Measurements from ENCODE around the gene TMEM167A.
"Not testable (repeated sequence)": the region's sequence is repeated elsewhere in the genome, so short reads cannot be mapped to it uniquely, and the experiment has no call there.

Gene TMEM167A

DNA sequence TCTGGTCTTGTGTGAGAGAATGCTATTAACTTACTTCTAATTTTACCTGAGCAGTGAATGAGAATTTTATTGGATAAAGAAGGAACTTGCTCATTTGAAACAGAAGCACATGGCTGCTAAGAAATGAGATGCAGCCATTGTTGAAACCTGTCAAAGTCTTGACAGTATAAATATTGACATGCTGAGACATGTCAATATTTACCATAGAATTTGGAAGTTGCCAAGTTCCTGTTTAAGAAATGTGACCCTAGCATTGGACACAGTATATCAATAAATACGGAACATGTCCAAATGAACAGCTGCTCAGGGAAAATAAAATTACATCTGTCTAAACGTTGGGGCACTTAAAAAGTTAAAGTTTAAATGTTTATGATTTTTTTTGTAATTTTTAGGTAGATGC is 7.9 kb upstream of the TMEM167A start:
- no peak for DNase-seq

- DNase-seq: no peak
These were observed 7.1 kb upstream of the TMEM167A start for GRCh38 chr5:83084336-83084735.

DNA sequence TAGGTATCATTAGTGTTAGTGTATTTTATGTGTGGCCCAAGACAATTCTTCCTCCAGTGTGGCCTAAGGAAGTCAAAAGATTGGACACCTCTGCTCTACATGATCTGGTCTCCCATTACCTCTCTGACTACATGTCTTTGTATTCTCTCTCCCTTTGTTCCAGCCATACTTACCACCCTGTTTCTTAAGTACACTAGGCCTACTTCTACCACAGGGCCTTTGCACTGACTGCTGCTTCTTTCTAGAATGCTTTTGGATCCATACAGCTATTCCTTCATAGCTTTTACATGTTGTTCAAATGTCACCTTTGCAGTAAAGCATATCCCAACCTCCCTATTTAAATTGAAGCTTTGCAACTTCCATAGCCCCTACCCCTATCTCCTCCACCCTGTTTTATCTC is 5.6 kb upstream of the TMEM167A start:
- DNase-seq: no peak

GRCh38 chr5:83077662-83078261 is 568 bp upstream of the TMEM167A start:
- no peak for DNase-seq

- no peak for DNase-seq
These were observed 4.2 kb downstream of the TMEM167A start for GRCh38 chr5:83072966-83073365.

- no peak for DNase-seq
These were observed 5.7 kb downstream of the TMEM167A start for GRCh38 chr5:83071286-83072051.

DNA sequence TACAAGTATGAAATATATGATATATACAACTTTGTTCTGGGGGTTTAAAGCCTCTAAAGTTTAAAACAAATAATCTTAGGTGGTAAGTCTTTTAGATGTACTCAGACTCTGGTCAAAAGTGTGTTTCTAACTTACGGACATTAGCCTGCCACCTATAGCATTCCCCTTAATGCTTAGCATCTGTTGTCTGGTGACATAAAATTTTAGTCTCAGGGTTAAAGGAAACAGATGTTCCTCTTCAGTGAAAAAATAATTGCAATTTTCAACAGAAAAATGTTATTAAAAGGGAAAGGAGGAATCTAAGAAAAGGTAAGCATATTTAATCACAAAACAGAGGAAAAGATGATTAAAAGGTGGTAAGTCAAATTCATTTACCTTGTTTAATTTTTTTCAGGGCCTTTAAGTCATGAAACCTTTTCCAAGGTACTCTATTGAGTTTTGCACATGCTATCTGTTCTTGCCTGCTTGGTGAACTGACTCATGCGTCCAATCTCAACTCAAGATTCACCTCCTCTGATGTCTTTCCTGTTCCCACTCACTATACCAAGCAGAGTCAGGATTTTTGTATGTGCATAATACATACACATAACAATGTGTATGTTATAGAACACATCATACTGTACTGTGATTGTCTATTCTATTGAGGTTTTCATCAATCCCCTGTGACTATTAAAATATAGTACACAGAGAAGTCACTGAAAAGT is 7.9 kb downstream of the TMEM167A start:
- DNase-seq: no peak

GRCh38 chr5:83067377-83067776 is 9.8 kb downstream of the TMEM167A start:
- DNase-seq: not testable (repeated sequence)

GRCh38 chr5:83066548-83067110 is 10.6 kb downstream of the TMEM167A start:
- DNase-seq: no peak

DNA sequence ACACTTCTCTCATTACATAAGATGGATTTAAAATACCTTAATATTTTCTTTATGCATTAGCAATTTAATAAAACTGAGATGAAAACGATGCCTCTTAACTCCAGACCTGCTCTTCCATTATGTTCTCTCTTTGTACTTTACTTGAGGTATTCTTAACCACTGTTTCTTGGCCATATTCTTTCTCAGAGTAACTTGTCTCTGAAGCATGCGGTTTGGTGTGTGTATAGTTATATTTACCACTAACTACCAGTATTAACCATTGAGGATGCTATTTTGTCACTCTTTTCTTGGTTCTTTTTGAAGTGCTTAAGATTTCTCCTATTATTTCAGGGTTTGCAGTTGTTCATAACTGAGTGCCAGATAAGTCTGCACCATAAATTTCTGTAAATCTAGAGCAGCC is 17.9 kb downstream of the TMEM167A start:
- no peak for DNase-seq

GRCh38 chr5:83058726-83059125 is 18.5 kb downstream of the TMEM167A start:
- DNase-seq: no peak

GRCh38 chr5:83055166-83055565 is 22.0 kb downstream of the TMEM167A start:
- DNase-seq: no peak

DNA sequence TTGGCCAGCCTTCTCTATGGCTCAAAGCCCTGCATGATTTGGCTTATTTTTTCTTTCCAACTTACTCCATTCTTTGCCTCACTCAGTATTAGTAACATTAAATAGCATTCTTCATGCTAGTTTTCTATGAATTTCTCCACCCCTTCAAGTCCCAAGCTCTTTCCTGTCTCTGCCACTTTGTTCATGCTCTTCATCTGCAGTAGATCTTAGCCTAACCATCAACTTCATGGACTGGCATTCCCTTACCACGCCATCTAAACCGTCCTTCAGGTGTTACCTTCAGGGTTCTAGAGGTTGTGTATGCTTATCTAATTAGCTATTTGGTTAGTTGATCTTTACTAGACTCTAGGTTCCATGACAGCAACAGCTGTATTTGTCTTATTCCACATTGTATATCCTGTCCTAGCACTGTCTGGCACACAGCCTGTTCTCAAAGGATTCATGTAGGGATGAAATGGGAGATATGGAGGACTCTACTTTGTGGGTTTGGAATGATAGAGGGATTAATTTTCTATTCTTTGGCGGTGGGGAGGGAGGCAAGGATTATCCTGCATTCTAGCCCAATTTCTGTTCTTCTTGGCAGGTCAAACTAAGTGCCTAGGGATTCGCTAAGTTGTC is 26.4 kb downstream of the TMEM167A start:
- no peak for DNase-seq

- no peak for DNase-seq
These were observed 27.8 kb downstream of the TMEM167A start for GRCh38 chr5:83049370-83049885.

GRCh38 chr5:83048811-83049210 is 28.4 kb downstream of the TMEM167A start:
- no peak for DNase-seq

- no peak for DNase-seq
These were observed 28.9 kb downstream of the TMEM167A start for GRCh38 chr5:83048277-83048676.

DNA sequence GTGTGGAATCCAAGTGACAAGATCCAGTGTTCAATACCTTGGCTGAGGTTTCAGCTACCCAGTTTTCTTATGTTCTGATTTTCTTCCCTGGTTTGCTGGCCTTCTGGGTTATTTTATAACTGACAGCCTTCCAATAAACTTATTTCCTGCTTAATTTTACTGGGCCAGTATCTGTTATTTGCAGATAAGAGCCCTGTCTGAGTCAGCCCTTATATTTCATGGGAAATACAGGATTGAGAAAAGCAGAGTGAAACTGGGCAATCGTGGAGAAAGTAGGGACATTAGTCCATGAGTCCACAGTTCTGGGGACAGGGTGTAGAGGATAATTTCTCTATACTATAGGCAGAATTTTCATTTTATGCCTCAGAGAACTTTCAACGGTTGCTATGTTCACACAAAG is 32.3 kb downstream of the TMEM167A start:
- no peak for DNase-seq

GRCh38 chr5:83042507-83042906 is 34.7 kb downstream of the TMEM167A start:
- no peak for DNase-seq

DNA sequence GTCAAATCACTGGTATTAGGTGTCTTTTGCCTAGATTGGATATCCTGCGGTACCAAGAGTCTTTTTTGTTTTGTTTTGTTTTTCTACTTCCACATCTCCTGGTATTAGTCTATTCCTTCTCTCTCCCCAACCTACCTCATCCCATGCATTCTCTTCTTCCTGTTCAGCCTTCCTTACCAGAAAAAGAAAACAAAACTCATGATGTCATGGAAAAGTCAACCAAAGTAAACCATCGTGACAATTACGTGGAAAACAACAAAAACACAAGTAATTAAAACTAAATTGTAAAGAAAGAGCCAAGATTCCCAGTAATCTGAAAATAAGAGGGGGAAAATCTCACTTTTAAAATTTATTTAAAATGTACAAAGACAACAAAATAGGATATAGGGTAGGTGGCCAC is 38.3 kb downstream of the TMEM167A start:
- no peak for DNase-seq

DNA sequence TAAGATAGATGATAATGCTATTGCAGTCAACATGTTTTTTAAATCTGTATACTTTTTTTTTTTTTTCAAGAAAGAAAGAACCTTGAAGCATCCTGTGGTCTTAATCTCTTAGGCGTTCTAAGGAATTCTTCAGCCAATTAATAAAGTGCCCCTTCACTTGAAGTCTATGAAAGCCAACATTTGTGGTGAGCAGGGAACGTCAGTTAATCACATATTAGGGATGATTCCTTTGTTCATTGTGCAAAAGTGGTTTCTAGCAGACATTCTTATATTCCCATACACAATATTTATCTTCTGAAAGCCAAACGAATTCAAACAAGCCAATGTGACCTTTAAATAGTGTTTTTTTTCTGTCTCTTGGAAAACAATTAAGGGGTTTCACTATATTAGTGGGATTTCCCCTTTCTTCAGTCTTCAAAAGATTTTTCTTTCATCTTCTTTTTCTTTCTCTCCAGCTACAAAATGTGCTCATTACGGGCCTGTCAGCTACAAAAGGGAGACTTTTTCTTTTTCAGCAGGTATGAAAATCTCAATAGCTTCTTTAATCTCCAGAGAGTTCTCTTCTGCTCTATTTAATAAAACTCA is 40.1 kb downstream of the TMEM167A start:
- DNase-seq: no peak

- DNase-seq: no peak
These were observed 41.7 kb downstream of the TMEM167A start for GRCh38 chr5:83035373-83036100.
